ENCODE data around the gene SEMA4A. TPM values are rescaled to one million over a fixed set of nuclear protein-coding genes. Genes with fewer than 3 reads are reported as not detected.

The SEMA4A gene
- total RNA-seq, 2 donors from 2014 or later: 22.9 to 44.9 TPM

DNA sequence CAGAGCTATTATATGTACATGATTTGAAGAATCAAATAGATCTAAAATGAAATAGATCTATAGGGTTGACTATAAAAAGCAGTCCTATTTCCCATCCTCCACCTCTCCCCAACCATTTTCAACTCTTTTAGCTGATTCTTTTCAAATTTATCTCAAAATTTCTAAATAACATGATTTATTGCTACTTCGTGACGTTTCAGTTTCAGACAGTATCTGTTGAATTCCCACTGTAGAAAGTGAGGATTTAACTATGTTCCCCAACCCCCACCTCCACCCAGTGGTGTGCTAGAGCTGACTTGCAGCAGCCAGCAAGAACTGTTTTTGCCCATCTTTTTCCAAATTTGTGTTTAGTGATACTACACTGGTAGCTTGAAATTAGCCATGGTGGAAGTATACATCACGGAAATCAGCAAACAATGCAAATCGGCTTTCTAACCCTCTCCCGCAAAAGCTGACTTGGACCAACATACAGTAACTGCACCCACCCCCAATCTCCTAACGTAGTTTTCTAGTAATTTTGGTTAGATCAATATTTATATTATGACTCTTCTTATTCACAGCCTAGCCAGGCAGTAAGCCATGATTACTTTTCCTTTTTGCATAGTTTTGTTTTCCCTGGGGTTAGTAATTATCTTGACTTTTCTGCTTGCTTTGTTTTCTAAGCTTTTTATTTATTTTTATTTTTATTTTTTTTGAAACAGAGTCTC, 10.9 kb downstream of the SEMA4A start:
- H3K27me3 ChIP-seq (replicated peaks; ENCODE audit: insufficient read depth): no peaks in the 10 kb centered on the region
- intact Hi-C loops (cut with DNase I): no loop called here
- DNase-seq (ENCODE audit: low spot score): no peak
- TF ChIP-seq, protein P1, sequence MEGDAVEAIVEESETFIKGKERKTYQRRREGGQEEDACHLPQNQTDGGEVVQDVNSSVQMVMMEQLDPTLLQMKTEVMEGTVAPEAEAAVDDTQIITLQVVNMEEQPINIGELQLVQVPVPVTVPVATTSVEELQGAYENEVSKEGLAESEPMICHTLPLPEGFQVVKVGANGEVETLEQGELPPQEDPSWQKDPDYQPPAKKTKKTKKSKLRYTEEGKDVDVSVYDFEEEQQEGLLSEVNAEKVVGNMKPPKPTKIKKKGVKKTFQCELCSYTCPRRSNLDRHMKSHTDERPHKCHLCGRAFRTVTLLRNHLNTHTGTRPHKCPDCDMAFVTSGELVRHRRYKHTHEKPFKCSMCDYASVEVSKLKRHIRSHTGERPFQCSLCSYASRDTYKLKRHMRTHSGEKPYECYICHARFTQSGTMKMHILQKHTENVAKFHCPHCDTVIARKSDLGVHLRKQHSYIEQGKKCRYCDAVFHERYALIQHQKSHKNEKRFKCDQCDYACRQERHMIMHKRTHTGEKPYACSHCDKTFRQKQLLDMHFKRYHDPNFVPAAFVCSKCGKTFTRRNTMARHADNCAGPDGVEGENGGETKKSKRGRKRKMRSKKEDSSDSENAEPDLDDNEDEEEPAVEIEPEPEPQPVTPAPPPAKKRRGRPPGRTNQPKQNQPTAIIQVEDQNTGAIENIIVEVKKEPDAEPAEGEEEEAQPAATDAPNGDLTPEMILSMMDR (IDR thresholded peaks at IDR 0.05): no peak
- TF ChIP-seq POLR2AphosphoS5 (IDR thresholded peaks at IDR 0.05): no peak
- no peak for TF ChIP-seq POLR2A (IDR thresholded peaks at IDR 0.05)
- no peak overlapping the region for H3K4me3 ChIP-seq
- H3K9me3 ChIP-seq: no peaks in the 10 kb centered on the region
- no peak overlapping the region for H3K27ac ChIP-seq
- WGBS: 84% methylated on average over 6 of the region's 6 CpGs
- no peaks in the 10 kb centered on the region for H3K36me3 ChIP-seq
- H3K4me1 ChIP-seq (replicated peaks): no peaks in the 10 kb centered on the region

DNA sequence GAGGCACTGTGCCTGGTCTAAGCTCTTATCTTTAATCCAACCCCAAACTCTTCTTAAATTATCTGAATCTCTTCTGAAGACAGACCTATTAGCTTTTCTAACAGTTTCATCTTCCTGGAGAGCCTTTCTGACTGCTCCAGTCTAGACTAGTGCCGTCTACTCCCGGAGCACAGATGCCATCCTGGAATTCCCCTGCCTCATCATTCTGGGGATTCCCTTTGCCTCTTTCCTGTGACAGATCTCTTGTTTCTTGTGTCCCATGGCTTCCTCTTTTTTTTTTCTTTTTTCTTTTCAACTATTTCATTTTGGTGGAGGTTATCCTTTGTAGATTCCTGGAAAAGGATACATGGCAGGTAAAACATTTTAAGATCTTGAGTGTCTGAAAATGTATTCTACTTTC, 11.7 kb downstream of the SEMA4A start:
- no peak for DNase-seq (ENCODE audit: low spot score)
- TF ChIP-seq POLR2AphosphoS5 (IDR thresholded peaks at IDR 0.05) (no peak), POLR2A (IDR thresholded peaks at IDR 0.05) (no peak)
- TF ChIP-seq, protein P1 (IDR thresholded peaks at IDR 0.05): no peak
- intact Hi-C loops (cut with DNase I): no loop called here
- WGBS: 69% methylated on average over 2 of the region's 2 CpGs
- Histone ChIP-seq H3K27ac (no peak overlapping the region), H3K27me3 (replicated peaks; ENCODE audit: insufficient read depth) (no peaks in the 10 kb centered on the region), H3K4me3 (no peak overlapping the region), H3K4me1 (replicated peaks) (no peaks in the 10 kb centered on the region), H3K9me3 (no peaks in the 10 kb centered on the region), H3K36me3 (no peaks in the 10 kb centered on the region)

DNA sequence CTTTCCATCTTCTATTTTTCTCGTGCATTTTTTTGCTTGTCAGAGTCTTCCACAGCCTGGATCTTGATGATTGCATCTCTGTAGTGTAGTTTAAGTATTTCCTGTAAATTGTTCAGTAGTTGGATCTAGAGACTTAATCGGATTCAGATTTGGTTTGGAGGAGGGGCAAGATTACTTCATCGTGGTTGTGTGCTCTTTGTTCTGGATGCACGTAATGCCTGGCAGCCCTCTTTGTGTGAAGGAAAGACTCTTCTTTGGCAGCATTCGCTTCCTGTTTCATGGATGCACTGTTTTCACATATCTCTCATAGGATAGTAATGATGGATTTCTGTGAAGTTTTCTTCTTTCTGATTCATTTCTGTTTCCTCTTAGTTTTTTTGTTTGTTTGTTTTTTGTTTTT, 14.2 kb downstream of the SEMA4A start:
- TF ChIP-seq POLR2AphosphoS5 (IDR thresholded peaks at IDR 0.05): no peak
- TF ChIP-seq, protein P1 (IDR thresholded peaks at IDR 0.05): no peak
- TF ChIP-seq POLR2A (IDR thresholded peaks at IDR 0.05): no peak
- WGBS: 78% methylated on average over 5 of the region's 5 CpGs
- Histone ChIP-seq H3K9me3 (no peaks in the 10 kb centered on the region), H3K27me3 (replicated peaks; ENCODE audit: insufficient read depth) (no peaks in the 10 kb centered on the region), H3K4me1 (replicated peaks) (no peaks in the 10 kb centered on the region), H3K36me3 (peaks cover 0 to 2% of the 10 kb centered on the region in 2 donors), H3K27ac (no peak overlapping the region), H3K4me3 (no peak overlapping the region)
- intact Hi-C loops (cut with DNase I): no loop called here
- no peak for DNase-seq (ENCODE audit: low spot score)

DNA sequence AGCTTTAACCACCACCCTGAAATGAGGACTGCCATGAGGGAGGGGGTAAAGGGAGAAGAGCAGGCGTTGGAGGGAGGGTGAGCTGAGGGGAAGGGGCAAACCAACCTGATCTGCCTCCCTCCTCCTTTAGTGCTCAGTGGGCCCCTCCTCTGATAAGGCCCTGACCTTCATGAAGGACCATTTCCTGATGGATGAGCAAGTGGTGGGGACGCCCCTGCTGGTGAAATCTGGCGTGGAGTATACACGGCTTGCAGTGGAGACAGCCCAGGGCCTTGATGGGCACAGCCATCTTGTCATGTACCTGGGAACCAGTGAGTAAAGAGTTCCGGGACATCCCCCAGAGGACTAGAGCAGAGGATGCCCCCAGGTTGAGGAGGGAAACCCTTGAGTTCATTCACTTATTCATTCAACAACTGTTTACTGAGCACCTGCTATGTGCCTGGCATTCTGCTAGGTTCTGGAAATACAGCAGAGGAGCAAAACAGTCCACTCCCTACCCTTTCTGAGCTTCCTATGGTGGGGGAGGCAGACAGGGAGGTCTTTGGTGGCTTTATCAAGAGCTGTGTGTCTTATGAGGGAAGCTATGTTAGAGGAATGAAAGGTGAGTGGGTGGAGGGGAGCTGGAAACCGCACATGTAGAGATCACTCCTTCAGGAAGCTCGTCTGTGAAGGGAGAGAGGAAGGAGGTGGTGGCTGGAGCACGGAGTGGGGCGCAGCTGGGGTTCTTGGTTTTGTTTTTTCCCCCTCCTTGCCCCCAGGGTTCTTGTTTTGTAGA, 19.5 kb downstream of the SEMA4A start:
- H3K36me3 ChIP-seq: peaks cover 0 to 4% of the 10 kb centered on the region in 2 donors
- no peak overlapping the region for H3K27ac ChIP-seq
- no peaks in the 10 kb centered on the region for H3K4me1 ChIP-seq (replicated peaks)
- WGBS: 89% methylated on average over 9 of the region's 9 CpGs
- DNase-seq (ENCODE audit: low spot score): no peak
- intact Hi-C loops (cut with DNase I): no loop called here
- H3K27me3 ChIP-seq (replicated peaks; ENCODE audit: insufficient read depth): no peaks in the 10 kb centered on the region
- H3K9me3 ChIP-seq: no peaks in the 10 kb centered on the region
- H3K4me3 ChIP-seq: no peak overlapping the region
- TF ChIP-seq, protein P1 (IDR thresholded peaks at IDR 0.05): no peak
- TF ChIP-seq POLR2A (IDR thresholded peaks at IDR 0.05): no peak
- no peak for TF ChIP-seq POLR2AphosphoS5 (IDR thresholded peaks at IDR 0.05)
